ENCODE data around the gene MEGF6. TPM values are rescaled to one million over a fixed set of nuclear protein-coding genes. Genes with fewer than 3 reads are reported as not detected.

Gene MEGF6
- total and polyA plus RNA-seq, 2 donors (not counting 3 experiments of a cell fraction or from before 2014, with no cell fraction given), result 22.5 to 63.7 TPM

DNA sequence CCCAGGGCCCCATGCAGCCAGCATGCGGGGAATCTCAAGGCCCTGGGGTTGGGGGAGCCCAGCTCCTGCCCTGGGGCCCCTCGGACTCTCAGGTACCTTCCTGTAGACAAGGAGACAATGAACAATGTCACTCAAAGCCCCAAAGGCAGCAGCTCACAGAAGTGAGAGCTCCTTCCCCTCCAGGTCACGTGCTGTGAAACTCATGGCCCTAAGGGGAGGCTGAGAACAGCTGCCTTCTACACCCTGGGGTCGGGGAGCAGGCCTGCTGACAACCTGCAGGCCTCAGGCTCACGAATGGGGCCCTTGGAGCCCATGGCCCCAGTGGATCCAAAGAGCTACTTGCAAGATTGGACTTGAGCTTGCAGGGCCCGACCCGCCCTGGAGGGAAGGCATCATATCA, 3.2 kb downstream of the MEGF6 start:
- no peaks in the 10 kb centered on the region for H4K20me1 ChIP-seq (replicated peaks; ENCODE audit: control insufficient read depth, extremely low read depth, insufficient read depth, low read length)
- no peak overlapping the region for H2AFZ ChIP-seq (ENCODE audit: low read depth, low read length)
- CTCF ChIA-PET, result interaction anchor here (1.0 to 3.8 kb wide), 6 partner anchors 11 to 155 kb away, joined by 3 to 24 read pairs (median 6); no protein-coding TSS in a partner anchor
- TF ChIP-seq, protein P1, sequence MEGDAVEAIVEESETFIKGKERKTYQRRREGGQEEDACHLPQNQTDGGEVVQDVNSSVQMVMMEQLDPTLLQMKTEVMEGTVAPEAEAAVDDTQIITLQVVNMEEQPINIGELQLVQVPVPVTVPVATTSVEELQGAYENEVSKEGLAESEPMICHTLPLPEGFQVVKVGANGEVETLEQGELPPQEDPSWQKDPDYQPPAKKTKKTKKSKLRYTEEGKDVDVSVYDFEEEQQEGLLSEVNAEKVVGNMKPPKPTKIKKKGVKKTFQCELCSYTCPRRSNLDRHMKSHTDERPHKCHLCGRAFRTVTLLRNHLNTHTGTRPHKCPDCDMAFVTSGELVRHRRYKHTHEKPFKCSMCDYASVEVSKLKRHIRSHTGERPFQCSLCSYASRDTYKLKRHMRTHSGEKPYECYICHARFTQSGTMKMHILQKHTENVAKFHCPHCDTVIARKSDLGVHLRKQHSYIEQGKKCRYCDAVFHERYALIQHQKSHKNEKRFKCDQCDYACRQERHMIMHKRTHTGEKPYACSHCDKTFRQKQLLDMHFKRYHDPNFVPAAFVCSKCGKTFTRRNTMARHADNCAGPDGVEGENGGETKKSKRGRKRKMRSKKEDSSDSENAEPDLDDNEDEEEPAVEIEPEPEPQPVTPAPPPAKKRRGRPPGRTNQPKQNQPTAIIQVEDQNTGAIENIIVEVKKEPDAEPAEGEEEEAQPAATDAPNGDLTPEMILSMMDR (IDR thresholded peaks at IDR 0.05; ENCODE audit: extremely low read depth in 1 of 2, insufficient read depth in 1 of 2, low read depth in 1 of 2, low read length in 2 of 2), result no peak
- TF ChIP-seq FOS (IDR thresholded peaks at IDR 0.05; ENCODE audit: borderline replicate concordance, insufficient read depth, low read length) (no peak), GATA2 (IDR thresholded peaks at IDR 0.05; ENCODE audit: insufficient read depth, insufficient read length, low read depth, low read length) (no peak), JUN (IDR thresholded peaks at IDR 0.05; ENCODE audit: borderline replicate concordance, insufficient read depth, insufficient read length, low read depth) (no peak), POLR2A (IDR thresholded peaks at IDR 0.05; ENCODE audit: low read depth, low read length) (no peak), POLR2AphosphoS5 (IDR thresholded peaks at IDR 0.05; ENCODE audit: insufficient read depth, low read depth, low read length) (no peak), MYC (IDR thresholded peaks at IDR 0.05; ENCODE audit: low read depth, low read length) (no peak), EZH2 (IDR thresholded peaks at IDR 0.05; ENCODE audit: borderline replicate concordance, low read depth, low read length, severe bottlenecking) (no peak)
- TF ChIP-seq, protein P2, sequence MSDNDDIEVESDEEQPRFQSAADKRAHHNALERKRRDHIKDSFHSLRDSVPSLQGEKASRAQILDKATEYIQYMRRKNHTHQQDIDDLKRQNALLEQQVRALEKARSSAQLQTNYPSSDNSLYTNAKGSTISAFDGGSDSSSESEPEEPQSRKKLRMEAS (IDR thresholded peaks at IDR 0.05; ENCODE audit: insufficient read depth, insufficient read length), result no peak
- intact Hi-C loops (cut with micrococcal nuclease), result no loop called here
- POLR2A ChIA-PET, result no interaction called here
- H3K79me2 ChIP-seq (ENCODE audit: control insufficient read depth, insufficient read depth, low read length), result no peaks in the 10 kb centered on the region
- no peak overlapping the region for H3K9ac ChIP-seq (replicated peaks; ENCODE audit: extremely low read depth, insufficient read depth, low read length)
- H3K9me1 ChIP-seq (replicated peaks; ENCODE audit: control insufficient read depth, extremely low read depth, insufficient read depth, low read length), result no peaks in the 10 kb centered on the region
- H3K4me3 ChIP-seq (replicated peaks in 1 of 3; ENCODE audit: insufficient read depth in 1 of 3, low read depth in 1 of 3, low read length in 3 of 3), result no peak overlapping the region
- dilution Hi-C loops (cut with MboI; ENCODE audit: extremely low pct_ligation_motif_present, low sequenced_read_pairs), result no loop called here
- no peak overlapping the region for H3K4me2 ChIP-seq (ENCODE audit: insufficient read depth, low read length)
- no peaks in the 10 kb centered on the region for H3K9me3 ChIP-seq (replicated peaks; ENCODE audit: control insufficient read depth, insufficient read depth, low read length)
- DNase-seq (ENCODE audit: low read depth, low spot score) (no peak), FAIRE-seq (no peak)
- H3K27ac ChIP-seq (ENCODE audit: insufficient read depth, low read depth, low read length), result no peak overlapping the region
- no peaks in the 10 kb centered on the region for H3K36me3 ChIP-seq (ENCODE audit: control insufficient read depth in 2 of 2, extremely low read depth in 1 of 2, insufficient read depth in 2 of 2, low read length in 2 of 2)
- peaks cover 16% of the 10 kb centered on the region for H3K4me1 ChIP-seq (ENCODE audit: control insufficient read depth, extremely low read depth, insufficient read depth, low read length)
- no peaks in the 10 kb centered on the region for H3K27me3 ChIP-seq (ENCODE audit: control insufficient read depth in 2 of 2, insufficient read depth in 2 of 2, low read length in 2 of 2)
- no TSS peak for BruUV-seq (replicated peaks)

Data from endothelial cell of umbilical vein (primary cell).